H1 (cell line): ENCODE data around the gene RAPGEF6. TPM values are rescaled to one million over a fixed set of nuclear protein-coding genes. Genes with fewer than 3 reads are reported as not detected.

Experiments used
- CTCF ChIA-PET: fragments of 300-600 bp; sonication (Branson Sonifier 250); formaldehyde crosslinking; loops from one replicate; lab custom pipeline; 2021; ENCODE audit not compliant: partially characterized antibody; lab: Charles Lee
- POLR2A ChIA-PET: fragments of 300-600 bp; sonication (Branson Sonifier 250); formaldehyde crosslinking; loops from one replicate; lab custom pipeline; 2021; ENCODE audit warnings: inconsistent platforms; ENCODE audit not compliant: partially characterized antibody; lab: Charles Lee
- DNase-seq, 2 experiments: peaks; one replicate each; pipeline versions ENCODE4 v3.0.0 to v3.0.0-alpha.2; 2010 to 2022; ENCODE audit warnings: low spot score in 2 of 2, low read depth in 1 of 2, mixed read lengths in 1 of 2
- FAIRE-seq: peaks from 2 replicates; lab custom pipeline; 2011; peaks lifted over from hg19 to GRCh38; lab: Jason Lieb, UNC
- H2AFZ ChIP-seq: 2 replicates; pipeline ENCODE4 v1.8.1; 2012; ENCODE audit warnings: low read length, inconsistent platforms
- H2AK5ac ChIP-seq: 2 replicates; pipeline ENCODE4 v1.6.1; 2013; ENCODE audit warnings: low read depth, low read length
- H2BK120ac ChIP-seq: replicated peaks from 2 replicates; pipeline ENCODE3; 2013; ENCODE audit warnings: low read depth, low read length, inconsistent platforms
- H2BK12ac ChIP-seq: 2 replicates; pipeline ENCODE4 v1.6.1; 2013; ENCODE audit warnings: low read depth, low read length
- H2BK15ac ChIP-seq: 2 replicates; pipeline ENCODE4 v1.6.1; 2013; ENCODE audit warnings: low read length
- H2BK20ac ChIP-seq: 2 replicates; pipeline ENCODE4 v1.6.1; 2013; ENCODE audit warnings: low read length
- H2BK5ac ChIP-seq: 2 replicates; pipeline ENCODE4 v1.6.1; 2013; ENCODE audit warnings: low read depth, low read length
- H3K14ac ChIP-seq: 2 replicates; pipeline ENCODE4 v1.6.1; 2013; ENCODE audit warnings: inconsistent platforms; ENCODE audit not compliant: insufficient read length
- H3K18ac ChIP-seq: 2 replicates; pipeline ENCODE4 v1.6.1; 2013; ENCODE audit warnings: low read length; ENCODE audit errors: extremely low read depth
- H3K23ac ChIP-seq: 2 replicates; pipeline ENCODE4 v1.6.1; 2013; ENCODE audit warnings: inconsistent platforms; ENCODE audit not compliant: insufficient read length
- H3K23me2 ChIP-seq: 2 replicates; pipeline ENCODE4 v1.6.1; 2013; ENCODE audit warnings: low read depth, low read length
- H3K27ac ChIP-seq: 2 replicates; pipeline ENCODE4 v1.6.1; 2011; ENCODE audit warnings: low read depth, low read length, inconsistent platforms
- H3K27me3 ChIP-seq, 4 experiments: replicated peaks in 1 of 4; 1 replicate in 1 of 4; 2 replicates in 3 of 4; pipeline versions ENCODE4 v1.6.1 to v1.8.1; 2011 to 2013; ENCODE audit warnings: low read length in 3 of 4, mild to moderate bottlenecking in 3 of 4, inconsistent platforms in 2 of 4, mixed read lengths in 2 of 4, moderate library complexity in 1 of 4; ENCODE audit not compliant: control insufficient read depth in 3 of 4, insufficient read depth in 3 of 4; ENCODE audit errors: extremely low read depth in 1 of 4
- H3K36me3 ChIP-seq, 4 experiments: 2 replicates each; pipeline versions ENCODE4 v1.6.1 to v1.8.1; 2011 to 2013; ENCODE audit warnings: mild to moderate bottlenecking in 4 of 4, low read length in 3 of 4, moderate library complexity in 2 of 4, control low read depth in 1 of 4, inconsistent platforms in 1 of 4; ENCODE audit not compliant: insufficient read depth in 4 of 4, control insufficient read depth in 2 of 4
- H3K4ac ChIP-seq: replicated peaks from 2 replicates; pipeline ENCODE3; 2013; ENCODE audit warnings: low read length, low read depth, mixed read lengths, inconsistent platforms; ENCODE audit not compliant: insufficient read length
- H3K4me1 ChIP-seq, 4 experiments: replicated peaks in 1 of 4; 1 replicate in 1 of 4; 2 replicates in 3 of 4; pipeline versions ENCODE4 v1.6.1 to v1.8.1; 2011 to 2013; ENCODE audit warnings: low read length in 3 of 4, inconsistent platforms in 2 of 4, mixed read lengths in 1 of 4; ENCODE audit not compliant: insufficient read depth in 4 of 4, control insufficient read depth in 3 of 4
- H3K4me2 ChIP-seq, 2 experiments: 2 replicates each; pipeline versions ENCODE4 v1.6.1 to v1.8.1; 2011 to 2013; ENCODE audit warnings: low read depth in 2 of 2, low read length in 2 of 2, control low read depth in 1 of 2, inconsistent platforms in 1 of 2, mild to moderate bottlenecking in 1 of 2; ENCODE audit not compliant: insufficient read depth in 1 of 2
- H3K4me3 ChIP-seq, 4 experiments: fragments of 200-600, 300-600 bp in 1 of 4; sonication (generic), shearing (Covaris generic), sonication (Bioruptor Twin) in 1 of 4; 2 replicates each; pipeline versions ENCODE4 v1.5.1 to v1.8.1; 2011 to 2016; ENCODE audit warnings: low read length in 4 of 4, low read depth in 3 of 4, control low read depth in 2 of 4, inconsistent platforms in 2 of 4, mild to moderate bottlenecking in 2 of 4, mixed read lengths in 1 of 4, moderate library complexity in 1 of 4; ENCODE audit not compliant: insufficient read depth in 2 of 4; ENCODE audit errors: extremely low read depth in 1 of 4
- H3K56ac ChIP-seq: replicated peaks from 2 replicates; pipeline ENCODE3; 2013; ENCODE audit warnings: low read depth, mild to moderate bottlenecking, mixed read lengths, low read length, inconsistent platforms; ENCODE audit not compliant: insufficient read length
- H3K79me1 ChIP-seq: 2 replicates; pipeline ENCODE4 v1.6.1; 2013; ENCODE audit warnings: low read depth, low read length, control low read depth
- H3K79me2 ChIP-seq, 2 experiments: 2 replicates each; pipeline versions ENCODE4 v1.6.1 to v1.8.1; 2012 to 2013; ENCODE audit warnings: low read length in 2 of 2, mild to moderate bottlenecking in 2 of 2, inconsistent platforms in 1 of 2; ENCODE audit not compliant: insufficient read depth in 2 of 2, control insufficient read depth in 1 of 2
- H3K9ac ChIP-seq, 4 experiments: replicated peaks in 1 of 4; 1 replicate in 1 of 4; 2 replicates in 3 of 4; pipeline versions ENCODE4 v1.6.1 to v1.8.1; 2011 to 2013; ENCODE audit warnings: low read depth in 3 of 4, low read length in 3 of 4, control low read depth in 2 of 4, mild to moderate bottlenecking in 2 of 4, moderate library complexity in 2 of 4, inconsistent platforms in 1 of 4; ENCODE audit errors: extremely low read depth in 1 of 4
- H3K9me3 ChIP-seq, 2 experiments: 2 replicates each; pipeline versions ENCODE4 v1.6.1 to v1.8.1; 2012 to 2013; ENCODE audit warnings: mild to moderate bottlenecking in 2 of 2, moderate library complexity in 2 of 2, control low read depth in 1 of 2, inconsistent platforms in 1 of 2, low read depth in 1 of 2, low read length in 1 of 2, mixed read lengths in 1 of 2; ENCODE audit not compliant: insufficient read depth in 2 of 2
- H4K20me1 ChIP-seq, 2 experiments: replicated peaks in 1 of 2; 2 replicates each; pipeline versions ENCODE3 to v1.8.1; 2011 to 2013; ENCODE audit warnings: inconsistent platforms in 2 of 2, low read length in 2 of 2, mild to moderate bottlenecking in 1 of 2; ENCODE audit not compliant: insufficient read depth in 2 of 2, control insufficient read depth in 1 of 2
- H4K5ac ChIP-seq: 2 replicates; pipeline ENCODE4 v1.6.1; 2013; ENCODE audit warnings: low read length, low read depth, mixed read lengths, inconsistent platforms; ENCODE audit not compliant: insufficient read length
- H4K8ac ChIP-seq: 2 replicates; pipeline ENCODE4 v1.8.0; 2013; ENCODE audit warnings: mild to moderate bottlenecking, moderate library complexity, low read length, inconsistent platforms; ENCODE audit not compliant: insufficient read depth; ENCODE audit errors: extremely low read depth
- H4K91ac ChIP-seq: replicated peaks from 2 replicates; pipeline ENCODE3; 2013; ENCODE audit warnings: low read length, mixed read lengths, inconsistent platforms; ENCODE audit not compliant: insufficient read length
- FOSL1 ChIP-seq: IDR thresholded peaks from 2 replicates; pipeline ENCODE4 v1.6.1; 2011; ENCODE audit warnings: mild to moderate bottlenecking, low read depth, low read length, moderate library complexity; ENCODE audit not compliant: insufficient read depth
- GTF2F1 ChIP-seq: IDR thresholded peaks from 2 replicates; pipeline ENCODE4 v1.6.1; 2012; ENCODE audit warnings: low read depth, low read length, improper control_type of control experiment, borderline replicate concordance
- JUN ChIP-seq: IDR thresholded peaks from 2 replicates; pipeline ENCODE4 v1.6.1; 2011; ENCODE audit warnings: low read depth, mild to moderate bottlenecking, improper control_type of control experiment, low read length
- KDM4A ChIP-seq: IDR thresholded peaks from one replicate; pipeline ENCODE4 v1.7.1; 2012; ENCODE audit warnings: low read depth, mild to moderate bottlenecking, moderate library complexity, low read length, inconsistent platforms; ENCODE audit not compliant: severe bottlenecking
- POLR2A ChIP-seq, 2 experiments: IDR thresholded peaks; 1 replicate in 1 of 2; 2 replicates in 1 of 2; pipeline ENCODE4 v1.6.1; 2011; ENCODE audit warnings: low read depth in 2 of 2, low read length in 2 of 2, mild to moderate bottlenecking in 2 of 2; ENCODE audit errors: control extremely low read depth in 1 of 2
- POU5F1 ChIP-seq: IDR thresholded peaks from 2 replicates; pipeline ENCODE4 v1.6.1; 2011; ENCODE audit warnings: low read depth, mild to moderate bottlenecking, low read length, moderate library complexity
- RFX5 ChIP-seq: IDR thresholded peaks from 2 replicates; pipeline ENCODE4 v1.6.1; 2011; ENCODE audit warnings: low read depth, low read length, improper control_type of control experiment, borderline replicate concordance
- SIN3A ChIP-seq, 2 experiments: IDR thresholded peaks in 1 of 2; conservative IDR thresholded peaks in 1 of 2; 2 replicates each; pipeline ENCODE4 v1.6.1; 2011 to 2012; ENCODE audit warnings: low read length in 2 of 2, improper control_type of control experiment in 1 of 2, low read depth in 1 of 2, mild to moderate bottlenecking in 1 of 2
- SIX5 ChIP-seq: IDR thresholded peaks from 2 replicates; pipeline ENCODE4 v1.6.1; 2011; ENCODE audit warnings: mild to moderate bottlenecking, low read depth, low read length
- SP1 ChIP-seq: IDR thresholded peaks from 2 replicates; pipeline ENCODE4 v1.6.1; 2011; ENCODE audit warnings: low read depth, low read length
- WGBS, 2 experiments: shearing (Covaris generic) in 1 of 2; methylation state at CpG; one replicate each; pipeline versions ENCODE4 v1.1.6 to v1.1.7; 2013 to 2015; ENCODE audit warnings: low lambda C conversion rate in 2 of 2, mixed read lengths in 2 of 2, inconsistent platforms in 1 of 2, low coverage in 1 of 2, missing lambda C conversion rate in 1 of 2; ENCODE audit not compliant: insufficient replicate concordance in 2 of 2, insufficient coverage in 1 of 2, insufficient read length in 1 of 2; ENCODE audit errors: extremely low coverage in 1 of 2, missing lambda C conversion rate in 1 of 2; 5-methylcytosine and 5-hydroxymethylcytosine counted together
- polyA plus RNA-seq, 7 experiments: library from polyadenylated mRNA; depleted of rRNA in 3 of 7; stranded (reverse) in 5 of 7; unstranded in 2 of 7; fragments of >200 nt in 5 of 7; fragments of 200-250 nt in 2 of 7; gene quantifications; 1 replicate in 5 of 7; 2 replicates in 1 of 7; 4 replicates in 1 of 7; pipeline versions ENCODE4 v1.2.1 to v1.2.3, GENCODE V29; 2011 to 2013; ENCODE audit warnings: missing spikeins in 2 of 7, mixed read lengths in 2 of 7
- total RNA-seq: library from RNA; stranded (reverse); fragmentation: NEBNext Ultra II Directional; extraction: Animal tissue kit (Norgen Biotek cat#: 25700); gene quantifications from 2 replicates; pipeline ENCODE4 v1.2.1, GENCODE V29; 2021

RAPGEF6 gene
- total and polyA plus RNA-seq, 2 of the 8 experiments (the other 6 are each of a cell fraction or from before 2014, with no cell fraction given), result 4.8 to 20.0 TPM

GRCh38 chr5:131542723-131543122, 92.3 kb downstream of the RAPGEF6 start:
- no peak overlapping the region for H3K56ac ChIP-seq
- no peak overlapping the region for H3K4me3 ChIP-seq
- no peak overlapping the region for H4K8ac ChIP-seq
- no peak overlapping the region for H4K5ac ChIP-seq
- WGBS, 2 experiments, result 80% methylated on average over 1 of the region's 1 CpG; no CpG with 5 or more reads in 1 of the 2 experiments
- H3K4ac ChIP-seq, result no peak overlapping the region
- no peak overlapping the region for H2BK5ac ChIP-seq
- no peaks in the 10 kb centered on the region for H3K27me3 ChIP-seq
- H2BK120ac ChIP-seq, result no peak overlapping the region
- DNase-seq, result no peak
- H3K27ac ChIP-seq, result no peak overlapping the region
- TF ChIP-seq FOSL1 (no peak), SIN3A (conservative IDR thresholded peaks at IDR 0.05 in 1 of 2, IDR thresholded peaks at IDR 0.05 in 1 of 2; ENCODE audit: low read depth in 1 of 2, low read length in 2 of 2) (no peak), SIX5 (no peak), JUN (no peak), GTF2F1 (no peak), RFX5 (no peak), KDM4A (no peak), SP1 (no peak), POLR2A (IDR thresholded peaks at IDR 0.05; ENCODE audit: control extremely low read depth in 1 of 2, low read depth in 2 of 2, low read length in 2 of 2) (no peak), POU5F1 (no peak)
- TF ChIP-seq, all 59 proteins: peak for 0
- Histone ChIP-seq H2AFZ (no peak overlapping the region), H3K18ac (no peak overlapping the region), H3K14ac (no peak overlapping the region), H3K79me2 (no peaks in the 10 kb centered on the region), H3K36me3 (peaks cover 0 to 7% (median 0%) of the 10 kb centered on the region in 4 experiments; a peak in 2 of 8 replicates), H4K91ac (no peak overlapping the region), H3K9ac (no peak overlapping the region), H3K23ac (no peak overlapping the region), H3K4me2 (no peak overlapping the region), H2AK5ac (no peak overlapping the region), H4K20me1 (peaks cover 0 to 2% of the 10 kb centered on the region in 2 experiments), H3K9me3 (no peaks in the 10 kb centered on the region), H2BK12ac (no peak overlapping the region), H2BK15ac (no peak overlapping the region), H2BK20ac (no peak overlapping the region), H3K23me2 (no peaks in the 10 kb centered on the region), H3K79me1 (no peaks in the 10 kb centered on the region), H3K4me1 (no peaks in the 10 kb centered on the region)
- ChIA-PET POLR2A (no interaction called here), CTCF (no interaction called here)
- FAIRE-seq, result no peak
